ENCODE results near the gene NKAP. TPM values are rescaled to one million over a fixed set of nuclear protein-coding genes. Genes with fewer than 3 reads are reported as not detected.

Gene NKAP
- total and polyA plus RNA-seq, 2 donors (not counting 1 experiment from before 2014, with no cell fraction given), result 4.1 TPM

- no peak overlapping the region for H3K27ac ChIP-seq (ENCODE audit: insufficient read depth, low read length)
- TF ChIP-seq EZH2 (IDR thresholded peaks at IDR 0.05; ENCODE audit: low read length, missing control alignments) (no peak), CTCF (conservative IDR thresholded peaks at IDR 0.05 in 1 of 2, IDR thresholded peaks at IDR 0.05 in 1 of 2; ENCODE audit: low read depth in 1 of 2, low read length in 2 of 2) (no peak)
- DNase-seq (ENCODE audit: low read depth in 2 of 2), result no peak
- H3K4me1 ChIP-seq (ENCODE audit: control insufficient read depth, extremely low read depth, insufficient read depth, low read length), result no peaks in the 10 kb centered on the region
- H2AFZ ChIP-seq (ENCODE audit: low read length), result no peak overlapping the region
- no peaks in the 10 kb centered on the region for H3K36me3 ChIP-seq (ENCODE audit: control insufficient read depth, insufficient read depth, low read length)
- no peak overlapping the region for H3K4me2 ChIP-seq (ENCODE audit: extremely low read depth, insufficient read depth, low read length)
- no peak overlapping the region for H3K4me3 ChIP-seq (replicated peaks in 1 of 4; ENCODE audit: control extremely low read depth in 1 of 4, insufficient read depth in 1 of 4, low read depth in 3 of 4, low read length in 4 of 4)
- no peaks in the 10 kb centered on the region for H4K20me1 ChIP-seq (ENCODE audit: control insufficient read depth, extremely low read depth, insufficient read depth, low read length)
- no peaks in the 10 kb centered on the region for H3K79me2 ChIP-seq (ENCODE audit: control insufficient read depth, insufficient read depth, low read length)
- H3K9ac ChIP-seq (ENCODE audit: insufficient read depth, low read length), result no peak overlapping the region
- H3K9me3 ChIP-seq (ENCODE audit: control insufficient read depth, insufficient read depth, low read depth, low read length), result no peaks in the 10 kb centered on the region
- no peaks in the 10 kb centered on the region for H3K27me3 ChIP-seq (ENCODE audit: control insufficient read depth, insufficient read depth, low read length)
Measured at GRCh38 chrX:119917877-119918276, 25.7 kb downstream of the NKAP start.

GRCh38 chrX:119916310-119916709, 27.2 kb downstream of the NKAP start:
- Histone ChIP-seq H3K79me2 (ENCODE audit: control insufficient read depth, insufficient read depth, low read length) (no peaks in the 10 kb centered on the region), H3K36me3 (ENCODE audit: control insufficient read depth, insufficient read depth, low read length) (no peaks in the 10 kb centered on the region), H3K9ac (ENCODE audit: insufficient read depth, low read length) (no peak overlapping the region), H3K9me3 (ENCODE audit: control insufficient read depth, insufficient read depth, low read depth, low read length) (no peaks in the 10 kb centered on the region), H3K27ac (ENCODE audit: insufficient read depth, low read length) (no peak overlapping the region), H4K20me1 (ENCODE audit: control insufficient read depth, extremely low read depth, insufficient read depth, low read length) (no peaks in the 10 kb centered on the region), H2AFZ (ENCODE audit: low read length) (no peak overlapping the region), H3K4me1 (ENCODE audit: control insufficient read depth, extremely low read depth, insufficient read depth, low read length) (no peaks in the 10 kb centered on the region), H3K4me2 (ENCODE audit: extremely low read depth, insufficient read depth, low read length) (no peak overlapping the region), H3K27me3 (ENCODE audit: control insufficient read depth, insufficient read depth, low read length) (no peaks in the 10 kb centered on the region), H3K4me3 (replicated peaks in 1 of 4; ENCODE audit: control extremely low read depth in 1 of 4, insufficient read depth in 1 of 4, low read depth in 3 of 4, low read length in 4 of 4) (no peak overlapping the region)
- DNase-seq (ENCODE audit: low read depth in 2 of 2), result no peak
- no peak for TF ChIP-seq EZH2 (IDR thresholded peaks at IDR 0.05; ENCODE audit: low read length, missing control alignments)
- TF ChIP-seq CTCF (conservative IDR thresholded peaks at IDR 0.05 in 1 of 2, IDR thresholded peaks at IDR 0.05 in 1 of 2; ENCODE audit: low read depth in 1 of 2, low read length in 2 of 2), result no peak

GRCh38 chrX:119900976-119901375, 42.6 kb downstream of the NKAP start:
- H3K4me1 ChIP-seq (ENCODE audit: control insufficient read depth, extremely low read depth, insufficient read depth, low read length), result no peaks in the 10 kb centered on the region
- no peak overlapping the region for H3K4me2 ChIP-seq (ENCODE audit: extremely low read depth, insufficient read depth, low read length)
- no peak overlapping the region for H2AFZ ChIP-seq (ENCODE audit: low read length)
- H3K27ac ChIP-seq (ENCODE audit: insufficient read depth, low read length), result no peak overlapping the region
- DNase-seq (ENCODE audit: low read depth in 2 of 2), result no peak
- no peak for TF ChIP-seq CTCF (conservative IDR thresholded peaks at IDR 0.05 in 1 of 2, IDR thresholded peaks at IDR 0.05 in 1 of 2; ENCODE audit: low read depth in 1 of 2, low read length in 2 of 2)
- TF ChIP-seq EZH2 (IDR thresholded peaks at IDR 0.05; ENCODE audit: low read length, missing control alignments), result no peak
- no peaks in the 10 kb centered on the region for H4K20me1 ChIP-seq (ENCODE audit: control insufficient read depth, extremely low read depth, insufficient read depth, low read length)
- no peak overlapping the region for H3K4me3 ChIP-seq (replicated peaks in 1 of 4; ENCODE audit: control extremely low read depth in 1 of 4, insufficient read depth in 1 of 4, low read depth in 3 of 4, low read length in 4 of 4)
- no peak overlapping the region for H3K9ac ChIP-seq (ENCODE audit: insufficient read depth, low read length)
- H3K36me3 ChIP-seq (ENCODE audit: control insufficient read depth, insufficient read depth, low read length), result no peaks in the 10 kb centered on the region
- no peaks in the 10 kb centered on the region for H3K9me3 ChIP-seq (ENCODE audit: control insufficient read depth, insufficient read depth, low read depth, low read length)
- no peaks in the 10 kb centered on the region for H3K79me2 ChIP-seq (ENCODE audit: control insufficient read depth, insufficient read depth, low read length)
- no peaks in the 10 kb centered on the region for H3K27me3 ChIP-seq (ENCODE audit: control insufficient read depth, insufficient read depth, low read length)
